Mammary epithelial cell (primary cell): ENCODE data around the gene KCNQ5.

ENCODE experiments used
- EZH2 ChIP-seq: IDR thresholded peaks from 2 replicates; pipeline ENCODE4 v1.6.1; 2012; ENCODE audit warnings: low read length, inconsistent platforms, borderline replicate concordance
- TF ChIP-seq, protein P1 (sequence below), 2 donors: IDR thresholded peaks in 1 of 2; conservative IDR thresholded peaks in 1 of 2; 2 replicates each; pipeline ENCODE4 v1.5.1; 2011 to 2012; ENCODE audit warnings: inconsistent platforms in 2 of 2, low read length in 2 of 2, mild to moderate bottlenecking in 2 of 2, control low read depth in 1 of 2, low read depth in 1 of 2; ENCODE audit not compliant: insufficient read depth in 1 of 2; ENCODE audit errors: extremely low read depth in 1 of 2

DNA sequence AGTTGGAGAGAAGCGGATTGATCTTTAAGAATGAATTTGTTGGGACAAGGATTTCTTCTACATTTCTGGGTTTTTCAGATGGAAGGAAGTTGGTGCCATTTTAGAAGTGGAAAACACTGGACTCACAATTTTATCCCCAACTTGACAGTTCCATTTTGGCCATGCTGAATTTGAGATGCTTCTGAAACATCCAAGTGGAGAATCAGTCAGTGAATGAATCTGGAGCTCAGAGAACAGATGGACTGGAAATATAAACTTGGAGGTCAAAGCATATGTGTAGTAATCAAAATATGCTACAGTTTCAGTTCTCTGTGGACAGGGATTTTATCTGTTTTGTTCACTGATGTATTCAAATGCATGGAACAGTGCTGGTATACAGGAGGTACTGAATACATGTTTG, 89.9 kb downstream of the KCNQ5 start:
- TF ChIP-seq, protein P1, sequence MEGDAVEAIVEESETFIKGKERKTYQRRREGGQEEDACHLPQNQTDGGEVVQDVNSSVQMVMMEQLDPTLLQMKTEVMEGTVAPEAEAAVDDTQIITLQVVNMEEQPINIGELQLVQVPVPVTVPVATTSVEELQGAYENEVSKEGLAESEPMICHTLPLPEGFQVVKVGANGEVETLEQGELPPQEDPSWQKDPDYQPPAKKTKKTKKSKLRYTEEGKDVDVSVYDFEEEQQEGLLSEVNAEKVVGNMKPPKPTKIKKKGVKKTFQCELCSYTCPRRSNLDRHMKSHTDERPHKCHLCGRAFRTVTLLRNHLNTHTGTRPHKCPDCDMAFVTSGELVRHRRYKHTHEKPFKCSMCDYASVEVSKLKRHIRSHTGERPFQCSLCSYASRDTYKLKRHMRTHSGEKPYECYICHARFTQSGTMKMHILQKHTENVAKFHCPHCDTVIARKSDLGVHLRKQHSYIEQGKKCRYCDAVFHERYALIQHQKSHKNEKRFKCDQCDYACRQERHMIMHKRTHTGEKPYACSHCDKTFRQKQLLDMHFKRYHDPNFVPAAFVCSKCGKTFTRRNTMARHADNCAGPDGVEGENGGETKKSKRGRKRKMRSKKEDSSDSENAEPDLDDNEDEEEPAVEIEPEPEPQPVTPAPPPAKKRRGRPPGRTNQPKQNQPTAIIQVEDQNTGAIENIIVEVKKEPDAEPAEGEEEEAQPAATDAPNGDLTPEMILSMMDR (conservative IDR thresholded peaks at IDR 0.05 in 1 of 2, IDR thresholded peaks at IDR 0.05 in 1 of 2; ENCODE audit: extremely low read depth in 1 of 2, insufficient read depth in 1 of 2, low read depth in 1 of 2, low read length in 2 of 2), result no peak
- no peak for TF ChIP-seq EZH2
